AG04449 (cell line): ENCODE measurements around the gene AMBRA1.

Source experiments
- CTCF ChIA-PET: fragments of 350-600 bp; formaldehyde crosslinking; extraction: SDS; loops from one replicate; lab custom pipeline; 2021; ENCODE audit warnings: antibody characterized with exemption; lab: Yijun Ruan, JAX
- POLR2A ChIA-PET: fragments of 400-600, 350-600 bp; formaldehyde crosslinking; extraction: SDS; loops from one replicate; lab custom pipeline; 2020; ENCODE audit warnings: antibody characterized with exemption, inconsistent platforms; lab: Yijun Ruan, JAX
- DNase-seq: peaks from one replicate; pipeline ENCODE4 v3.0.0-alpha.2; 2010; ENCODE audit warnings: low read depth, low spot score
- H3K4me3 ChIP-seq: 2 replicates; pipeline ENCODE4 v1.5.1; 2011; ENCODE audit warnings: low read depth, mild to moderate bottlenecking, control low read depth, low read length
- TF ChIP-seq, protein P1 (sequence below): IDR thresholded peaks from one replicate; pipeline ENCODE4 v1.5.1; 2011; ENCODE audit warnings: mild to moderate bottlenecking, moderate library complexity, low read length, control low read depth, inconsistent platforms; ENCODE audit not compliant: insufficient read depth; ENCODE audit errors: missing control alignments

The AMBRA1 gene

DNA sequence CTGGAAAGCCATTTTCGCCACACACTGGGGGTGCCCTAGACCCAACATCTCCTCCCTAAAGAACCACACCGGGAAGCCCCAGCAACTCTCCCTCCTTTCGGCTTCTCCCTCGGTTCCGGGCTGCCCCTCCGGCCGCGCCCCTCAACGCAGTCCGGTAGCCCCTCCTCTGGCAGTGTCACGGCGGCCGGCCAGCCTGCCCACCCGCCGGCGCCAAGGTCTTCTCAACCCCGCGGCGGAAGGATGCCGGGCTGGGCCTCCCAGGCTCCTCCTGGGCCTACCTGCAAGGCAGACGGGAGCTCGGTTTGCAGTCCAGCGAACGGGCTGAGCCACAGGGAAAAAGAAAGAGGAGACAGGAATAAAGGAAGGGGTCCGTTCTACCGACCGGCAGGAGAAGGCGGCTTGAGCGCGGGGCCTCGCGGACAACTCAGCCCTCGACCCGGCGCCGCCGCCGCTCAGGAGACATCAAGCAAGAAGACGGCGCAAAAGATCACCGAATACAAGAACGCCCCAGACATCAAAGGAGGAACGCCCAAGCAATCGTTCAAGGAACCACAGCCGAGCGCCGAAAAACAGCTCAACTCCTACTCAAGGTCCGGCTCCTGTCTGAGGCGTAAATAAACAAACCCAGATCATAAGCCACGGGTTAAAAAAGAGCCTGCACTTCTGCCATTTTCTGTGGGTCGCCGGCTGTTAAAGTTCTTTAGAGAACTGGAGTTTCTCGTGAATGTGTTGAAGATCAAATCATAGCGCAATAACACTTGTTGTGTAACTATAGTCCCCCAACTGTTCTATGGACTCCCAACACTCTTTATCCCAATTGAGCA lies at the start of gene AMBRA1:
AMBRA1 (minus strand) TSS at position 474 of the 824 bp plus-strand sequence. CDS start 45,643 bp downstream, outside the sequence.
- POLR2A ChIA-PET = interaction anchor here (0.5 to 1.3 kb wide), 4 partner anchors 18 to 140 kb away, joined by 3 to 6 read pairs (median 4); no protein-coding TSS in a partner anchor
- peak; percentile 61 for DNase-seq
- TF ChIP-seq, protein P1, sequence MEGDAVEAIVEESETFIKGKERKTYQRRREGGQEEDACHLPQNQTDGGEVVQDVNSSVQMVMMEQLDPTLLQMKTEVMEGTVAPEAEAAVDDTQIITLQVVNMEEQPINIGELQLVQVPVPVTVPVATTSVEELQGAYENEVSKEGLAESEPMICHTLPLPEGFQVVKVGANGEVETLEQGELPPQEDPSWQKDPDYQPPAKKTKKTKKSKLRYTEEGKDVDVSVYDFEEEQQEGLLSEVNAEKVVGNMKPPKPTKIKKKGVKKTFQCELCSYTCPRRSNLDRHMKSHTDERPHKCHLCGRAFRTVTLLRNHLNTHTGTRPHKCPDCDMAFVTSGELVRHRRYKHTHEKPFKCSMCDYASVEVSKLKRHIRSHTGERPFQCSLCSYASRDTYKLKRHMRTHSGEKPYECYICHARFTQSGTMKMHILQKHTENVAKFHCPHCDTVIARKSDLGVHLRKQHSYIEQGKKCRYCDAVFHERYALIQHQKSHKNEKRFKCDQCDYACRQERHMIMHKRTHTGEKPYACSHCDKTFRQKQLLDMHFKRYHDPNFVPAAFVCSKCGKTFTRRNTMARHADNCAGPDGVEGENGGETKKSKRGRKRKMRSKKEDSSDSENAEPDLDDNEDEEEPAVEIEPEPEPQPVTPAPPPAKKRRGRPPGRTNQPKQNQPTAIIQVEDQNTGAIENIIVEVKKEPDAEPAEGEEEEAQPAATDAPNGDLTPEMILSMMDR = no peak

DNA sequence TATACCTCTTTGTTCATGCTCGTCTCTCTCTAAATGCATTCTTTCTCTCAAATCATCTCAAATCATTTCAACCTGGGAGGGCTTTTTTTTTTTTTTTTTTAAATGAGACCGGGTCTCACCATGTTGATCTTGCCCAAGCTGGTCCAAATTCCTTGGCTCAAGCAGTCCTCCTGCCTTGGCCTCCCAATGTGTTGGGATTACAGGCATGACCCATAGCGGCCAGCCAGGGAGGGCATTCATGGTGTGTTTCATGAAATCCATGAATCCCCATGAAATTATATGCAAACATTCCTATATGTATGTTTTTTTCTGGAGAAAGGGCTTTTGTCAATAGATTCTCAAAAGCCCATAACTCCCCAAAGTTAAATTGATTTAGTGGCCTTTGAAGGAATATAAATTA lies 49.7 kb upstream of the AMBRA1 start:
- ChIA-PET POLR2A (no interaction called here), CTCF (interaction anchor here (2.5 kb wide), 1 partner anchor 26 kb away, joined by 13 read pairs; the partner anchor contains the start of genes ATG13 and HARBI1)
- H3K4me3 ChIP-seq = no peak overlapping the region
- TF ChIP-seq, protein P1 = no peak
- DNase-seq = no peak

More for the DNA sequence above, at the start of gene AMBRA1:
- H3K4me3 ChIP-seq = peak within 1 kb of the TSS; percentile 82
- CTCF ChIA-PET = interaction anchor here (1.3 to 1.4 kb wide), 2 partner anchors 23 to 65 kb away, joined by 4 to 6 read pairs; no protein-coding TSS in a partner anchor

- ChIA-PET POLR2A (no interaction called here), CTCF (interaction anchor here (0.9 to 2.5 kb wide), 2 partner anchors 25 to 27 kb away, joined by 3 to 13 read pairs; partner anchors contain the start of genes ATG13 and HARBI1)
- H3K4me3 ChIP-seq = no peak overlapping the region
- DNase-seq = no peak
- TF ChIP-seq, protein P1 = no peak
These were observed 49.0 kb upstream of the AMBRA1 start for GRCh38 chr11:46642627-46643335.

- TF ChIP-seq, protein P1 = no peak
- H3K4me3 ChIP-seq = no peak overlapping the region
- ChIA-PET POLR2A (no interaction called here), CTCF (interaction anchor here (0.8 to 2.5 kb wide), 3 partner anchors 24 to 51 kb away, joined by 3 to 13 read pairs (median 3); partner anchors contain the start of genes ATG13 and HARBI1)
- DNase-seq = no peak
These were observed 47.8 kb upstream of the AMBRA1 start for GRCh38 chr11:46641639-46642038.

DNA sequence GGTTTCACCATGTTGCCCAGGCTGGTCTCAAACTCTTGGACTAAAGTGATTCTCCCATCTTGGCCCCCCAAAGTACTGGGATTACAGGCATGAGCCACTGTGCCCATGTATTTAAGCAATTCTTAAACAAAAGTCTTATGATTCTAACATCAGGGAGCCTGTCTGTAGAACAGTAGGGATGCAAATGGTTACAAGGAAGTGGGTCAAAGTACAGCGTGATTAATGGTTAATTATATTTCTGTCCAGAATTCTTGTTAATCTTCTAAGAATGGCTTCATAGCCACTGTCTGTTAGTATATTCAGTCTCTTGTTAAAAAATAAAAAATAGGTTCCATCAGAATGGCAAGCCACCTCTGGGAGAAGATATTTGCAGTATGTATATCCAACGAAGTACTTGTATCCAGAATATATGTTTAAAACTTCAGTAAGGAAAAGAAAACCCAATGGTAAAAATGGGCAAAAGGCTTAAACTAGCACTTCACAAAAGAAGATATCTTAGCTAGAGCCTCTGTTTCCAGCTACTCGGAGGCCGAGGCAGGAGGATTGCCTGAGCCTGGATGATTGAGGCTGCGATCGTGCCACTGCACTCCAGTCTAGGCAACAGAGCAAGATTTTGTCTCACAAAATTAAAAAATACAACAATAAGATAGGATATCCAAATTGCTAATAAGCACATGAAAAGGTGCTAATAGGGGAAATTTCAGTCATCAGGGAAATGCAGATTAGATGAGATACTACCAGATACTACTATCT lies 46.4 kb upstream of the AMBRA1 start:
- ChIA-PET CTCF (interaction anchor here (1.0 to 1.4 kb wide), 4 partner anchors 9 to 24 kb away, joined by 3 to 5 read pairs (median 3); partner anchors contain the start of gene HARBI1), POLR2A (no interaction called here)
- no peak for DNase-seq
- TF ChIP-seq, protein P1 = no peak
- H3K4me3 ChIP-seq = no peak overlapping the region
